Hepatocyte (in vitro differentiated cells): ENCODE measurements around the gene RND3. TPM values are rescaled to one million over a fixed set of nuclear protein-coding genes. Genes with fewer than 3 reads are reported as not detected.

Experiments used
- DNase-seq: peaks from one replicate; pipeline ENCODE4 v3.0.0-alpha.2; 2016; ENCODE audit warnings: low spot score
- H2AFZ ChIP-seq: fragments of 200-600 bp; sonication (generic); 2 replicates; pipeline ENCODE4 v1.6.0; 2016; ENCODE audit warnings: antibody characterized with exemption, mild to moderate bottlenecking
- H3K27ac ChIP-seq: fragments of 200-600 bp; sonication (generic); 2 replicates; pipeline ENCODE4 v1.5.1; 2016; ENCODE audit warnings: mild to moderate bottlenecking
- H3K27me3 ChIP-seq: fragments of 200-600 bp; sonication (generic); 2 replicates; pipeline ENCODE4 v1.6.1; 2016
- H3K36me3 ChIP-seq: fragments of 200-600 bp; sonication (generic); replicated peaks from 2 replicates; pipeline ENCODE4 v1.5.1; 2016; ENCODE audit warnings: low read depth; ENCODE audit not compliant: insufficient read depth
- H3K4me1 ChIP-seq: fragments of 200-600 bp; sonication (generic); 2 replicates; pipeline ENCODE4 v1.5.1; 2016; ENCODE audit warnings: mild to moderate bottlenecking, moderate library complexity; ENCODE audit not compliant: insufficient read depth
- H3K4me2 ChIP-seq: fragments of 200-600 bp; sonication (generic); 2 replicates; pipeline ENCODE4 v1.6.0; 2016
- H3K4me3 ChIP-seq: fragments of 200-600 bp; sonication (generic); 2 replicates; pipeline ENCODE4 v1.5.1; 2016; ENCODE audit warnings: mild to moderate bottlenecking
- H3K79me2 ChIP-seq: fragments of 200-600 bp; sonication (generic); 2 replicates; pipeline ENCODE4 v1.6.0; 2017; ENCODE audit warnings: mild to moderate bottlenecking
- H3K9me2 ChIP-seq: fragments of 200-600 bp; sonication (generic); replicated peaks from 2 replicates; pipeline ENCODE4 v1.6.0; 2017; ENCODE audit warnings: mild to moderate bottlenecking; ENCODE audit not compliant: insufficient read depth
- H3K9me3 ChIP-seq: fragments of 200-600 bp; sonication (generic); 2 replicates; pipeline ENCODE4 v1.5.1; 2016; ENCODE audit warnings: low read depth, mild to moderate bottlenecking
- H4K20me1 ChIP-seq: fragments of 200-600 bp; sonication (generic); 2 replicates; pipeline ENCODE4 v1.6.0; 2016; ENCODE audit warnings: mild to moderate bottlenecking; ENCODE audit not compliant: insufficient read depth, poor library complexity, severe bottlenecking
- EZH2 ChIP-seq: fragments of 200-600 bp; sonication (generic); IDR thresholded peaks from 2 replicates; pipeline ENCODE4 v1.6.1; 2016; ENCODE audit warnings: antibody characterized with exemption, mild to moderate bottlenecking, borderline replicate concordance
- EZH2phosphoT487 ChIP-seq: fragments of 200-600 bp; sonication (generic); IDR thresholded peaks from one replicate; pipeline ENCODE4 v1.6.1; 2018; ENCODE audit warnings: antibody characterized with exemption, mild to moderate bottlenecking, low read depth, moderate library complexity; ENCODE audit not compliant: unreplicated experiment, severe bottlenecking
- WGBS: methylation state at CpG from one replicate; pipeline ENCODE4 v1.1.6; 2016; ENCODE audit warnings: low lambda C conversion rate; ENCODE audit errors: missing lambda C conversion rate; 5-methylcytosine and 5-hydroxymethylcytosine counted together
- polyA plus RNA-seq: library from polyadenylated mRNA; unstranded; fragments of >200 nt; fragmentation: Nextera tagmentation; extraction: Ambion mirVana; gene quantifications from 2 replicates; pipeline ENCODE4 v1.2.1, GENCODE V29; 2016
- total RNA-seq: library from RNA; depleted of rRNA; stranded (reverse); fragments of >200 nt; gene quantifications from 2 replicates; pipeline ENCODE4 v1.2.3, GENCODE V29; 2014
- TF ChIP-seq, protein P1 (sequence below): fragments of 200-600 bp; sonication (generic); IDR thresholded peaks from 2 replicates; pipeline ENCODE4 v1.5.1; 2016; ENCODE audit warnings: antibody characterized with exemption, mild to moderate bottlenecking; ENCODE audit not compliant: poor library complexity

Gene RND3
- total and polyA plus RNA-seq, 2 experiments from 2014 or later = 118 to 135 TPM

DNA sequence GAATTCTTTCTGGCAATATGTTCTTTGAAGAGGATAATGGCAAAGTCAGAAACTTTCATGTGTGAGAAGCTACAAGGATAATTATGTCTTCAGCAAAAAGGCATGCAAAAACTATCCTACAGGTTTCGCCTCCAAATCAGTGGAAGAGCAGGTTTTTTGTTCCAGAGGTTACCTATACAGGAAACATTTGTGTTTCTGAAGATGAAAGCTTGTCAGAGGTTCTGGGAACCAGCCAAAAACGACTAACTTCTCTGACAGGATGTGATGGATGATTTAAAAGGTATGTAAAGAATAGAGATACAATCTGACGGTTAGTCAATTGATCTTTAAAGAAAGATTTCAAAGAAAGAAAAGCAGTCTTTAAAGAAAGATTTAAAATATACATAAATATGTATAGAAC, 37.6 kb downstream of the RND3 start:
- TF ChIP-seq EZH2 = no peak
- no peak for TF ChIP-seq EZH2phosphoT487
- TF ChIP-seq, protein P1, sequence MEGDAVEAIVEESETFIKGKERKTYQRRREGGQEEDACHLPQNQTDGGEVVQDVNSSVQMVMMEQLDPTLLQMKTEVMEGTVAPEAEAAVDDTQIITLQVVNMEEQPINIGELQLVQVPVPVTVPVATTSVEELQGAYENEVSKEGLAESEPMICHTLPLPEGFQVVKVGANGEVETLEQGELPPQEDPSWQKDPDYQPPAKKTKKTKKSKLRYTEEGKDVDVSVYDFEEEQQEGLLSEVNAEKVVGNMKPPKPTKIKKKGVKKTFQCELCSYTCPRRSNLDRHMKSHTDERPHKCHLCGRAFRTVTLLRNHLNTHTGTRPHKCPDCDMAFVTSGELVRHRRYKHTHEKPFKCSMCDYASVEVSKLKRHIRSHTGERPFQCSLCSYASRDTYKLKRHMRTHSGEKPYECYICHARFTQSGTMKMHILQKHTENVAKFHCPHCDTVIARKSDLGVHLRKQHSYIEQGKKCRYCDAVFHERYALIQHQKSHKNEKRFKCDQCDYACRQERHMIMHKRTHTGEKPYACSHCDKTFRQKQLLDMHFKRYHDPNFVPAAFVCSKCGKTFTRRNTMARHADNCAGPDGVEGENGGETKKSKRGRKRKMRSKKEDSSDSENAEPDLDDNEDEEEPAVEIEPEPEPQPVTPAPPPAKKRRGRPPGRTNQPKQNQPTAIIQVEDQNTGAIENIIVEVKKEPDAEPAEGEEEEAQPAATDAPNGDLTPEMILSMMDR = no peak
- H3K27ac ChIP-seq = peak overlapping the region; percentile 47

DNA sequence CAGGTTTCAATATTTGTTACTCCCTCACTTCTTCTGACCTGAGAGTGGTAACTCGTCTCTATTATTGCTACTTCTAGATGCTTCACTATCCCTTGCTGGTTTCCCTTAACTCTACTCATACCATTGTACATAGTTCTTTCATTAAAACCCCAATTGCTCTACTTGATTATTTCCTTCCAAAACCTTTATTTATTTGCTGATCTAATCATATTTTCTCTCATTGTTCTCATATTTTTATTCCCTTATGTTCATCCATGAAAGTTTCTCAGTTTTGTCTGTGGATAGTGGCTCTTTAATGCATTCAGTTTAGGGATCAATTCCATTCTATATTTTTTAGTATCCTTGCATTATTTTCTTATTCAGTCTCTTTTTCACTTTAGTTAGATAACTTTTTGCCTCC, 42.1 kb downstream of the RND3 start:
- H3K27me3 ChIP-seq = no peaks in the 10 kb centered on the region
- H4K20me1 ChIP-seq = no peaks in the 10 kb centered on the region
- H3K79me2 ChIP-seq = no peaks in the 10 kb centered on the region
- H2AFZ ChIP-seq = no peak overlapping the region
- no peak for DNase-seq
- no peaks in the 10 kb centered on the region for H3K9me3 ChIP-seq
- H3K4me3 ChIP-seq = no peak overlapping the region
- no peaks in the 10 kb centered on the region for H3K9me2 ChIP-seq
- H3K4me1 ChIP-seq = no peaks in the 10 kb centered on the region
- TF ChIP-seq, protein P1 = no peak
- no peak for TF ChIP-seq EZH2
- no peak for TF ChIP-seq EZH2phosphoT487
- WGBS = 94% methylated on average over 1 of the region's 1 CpG
- no peak overlapping the region for H3K4me2 ChIP-seq
- H3K36me3 ChIP-seq = no peaks in the 10 kb centered on the region
- H3K27ac ChIP-seq = no peak overlapping the region

More for the DNA sequence above, 37.6 kb downstream of the RND3 start:
- H3K36me3 ChIP-seq = no peaks in the 10 kb centered on the region
- no peaks in the 10 kb centered on the region for H4K20me1 ChIP-seq
- H2AFZ ChIP-seq = no peak overlapping the region
- no peak overlapping the region for H3K4me3 ChIP-seq
- no peaks in the 10 kb centered on the region for H3K9me2 ChIP-seq
- no peak overlapping the region for H3K4me2 ChIP-seq
- no peaks in the 10 kb centered on the region for H3K4me1 ChIP-seq
- DNase-seq = peak; percentile 15
- H3K79me2 ChIP-seq = no peaks in the 10 kb centered on the region
- 45% methylated on average over 3 of the region's 3 CpGs for WGBS
- no peaks in the 10 kb centered on the region for H3K27me3 ChIP-seq
- peaks cover 6% of the 10 kb centered on the region for H3K9me3 ChIP-seq

DNA sequence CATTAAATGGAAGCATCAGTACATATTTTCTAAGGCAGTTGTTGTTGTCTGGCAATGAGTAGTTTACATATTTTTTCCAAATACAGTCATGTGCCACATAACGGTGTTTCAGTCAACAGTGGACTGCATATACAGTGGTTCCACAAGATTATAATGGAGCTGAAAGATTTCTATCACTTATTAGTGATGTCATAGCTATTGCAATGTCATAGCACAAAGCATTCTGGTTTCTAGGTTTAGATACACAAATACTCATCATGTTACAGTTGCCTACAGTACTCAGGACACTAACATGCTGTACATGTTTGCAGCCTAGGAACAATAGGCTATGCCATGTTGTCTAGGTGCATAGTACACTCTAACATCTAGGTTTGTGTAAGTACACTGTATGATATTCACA, 45.0 kb downstream of the RND3 start:
- WGBS = 95% methylated on average over 1 of the region's 1 CpG
- H3K27me3 ChIP-seq = no peaks in the 10 kb centered on the region
- TF ChIP-seq EZH2phosphoT487 (no peak), EZH2 (no peak)
- TF ChIP-seq, protein P1 = no peak

DNA sequence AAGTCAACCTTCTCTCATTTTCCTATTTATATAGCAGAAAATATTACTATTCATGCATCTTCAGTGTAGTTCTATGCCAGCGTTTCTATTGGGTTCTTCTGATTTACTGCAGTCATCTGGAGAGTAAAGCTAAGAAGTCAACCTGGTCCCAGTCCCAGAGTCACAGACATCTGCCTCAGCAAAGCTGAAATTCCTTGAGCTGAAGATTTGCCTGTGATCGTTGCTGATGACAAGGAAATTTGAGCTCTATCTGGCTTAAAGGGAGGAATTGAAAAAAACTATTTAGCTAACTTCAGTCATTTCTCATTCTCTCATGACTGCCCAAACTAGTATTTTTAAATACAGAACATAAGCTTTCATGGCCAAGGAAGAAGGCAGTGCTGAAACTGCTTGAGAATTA, 45.7 kb downstream of the RND3 start:
- 55% methylated on average over 2 of the region's 2 CpGs for WGBS
- TF ChIP-seq EZH2phosphoT487 (no peak), EZH2 (no peak)
- TF ChIP-seq, protein P1 = no peak
- DNase-seq = no peak

More for the DNA sequence above, 45.0 kb downstream of the RND3 start:
- no peaks in the 10 kb centered on the region for H3K9me2 ChIP-seq
- no peak overlapping the region for H3K4me2 ChIP-seq
- no peaks in the 10 kb centered on the region for H4K20me1 ChIP-seq
- no peaks in the 10 kb centered on the region for H3K9me3 ChIP-seq
- H3K4me1 ChIP-seq = no peaks in the 10 kb centered on the region
- no peaks in the 10 kb centered on the region for H3K36me3 ChIP-seq
- no peak overlapping the region for H3K4me3 ChIP-seq
- no peak for DNase-seq
- no peak overlapping the region for H3K27ac ChIP-seq
- H2AFZ ChIP-seq = no peak overlapping the region
- no peaks in the 10 kb centered on the region for H3K79me2 ChIP-seq

More for the DNA sequence above, 45.7 kb downstream of the RND3 start:
- no peaks in the 10 kb centered on the region for H3K79me2 ChIP-seq
- no peaks in the 10 kb centered on the region for H4K20me1 ChIP-seq
- no peak overlapping the region for H3K4me3 ChIP-seq
- no peaks in the 10 kb centered on the region for H3K4me1 ChIP-seq
- no peaks in the 10 kb centered on the region for H3K36me3 ChIP-seq
- no peaks in the 10 kb centered on the region for H3K9me3 ChIP-seq
- H3K27me3 ChIP-seq = no peaks in the 10 kb centered on the region
- H3K9me2 ChIP-seq = no peaks in the 10 kb centered on the region
- no peak overlapping the region for H2AFZ ChIP-seq
- H3K27ac ChIP-seq = no peak overlapping the region
- no peak overlapping the region for H3K4me2 ChIP-seq
